HepG2 (cell line): Measurements from ENCODE around the gene STRN4. TPM values are rescaled to one million over a fixed set of nuclear protein-coding genes. Genes with fewer than 3 reads are reported as not detected.

Experiments
- HMGXB3 ChIP-seq: sonication (generic); formaldehyde crosslinking; IDR thresholded peaks from 2 replicates; pipeline ENCODE4 v1.4.0; 2020; ENCODE audit warnings: missing genetic modification reagents, borderline replicate concordance
- HOXA5 ChIP-seq: sonication (generic); formaldehyde crosslinking; IDR thresholded peaks from 2 replicates; pipeline ENCODE4 v1.4.0; 2020; ENCODE audit warnings: missing genetic modification reagents
- MYNN ChIP-seq: sonication (generic); formaldehyde crosslinking; IDR thresholded peaks from 2 replicates; pipeline ENCODE4 v1.4.0; 2020; ENCODE audit warnings: mild to moderate bottlenecking, low read depth, missing genetic modification reagents
- RFXANK ChIP-seq: IDR thresholded peaks from 2 replicates; pipeline ENCODE4 v1.6.1; 2016
- TCF7 ChIP-seq: sonication (generic); IDR thresholded peaks from 2 replicates; pipeline ENCODE4 v1.6.1; 2016; ENCODE audit warnings: antibody characterized with exemption, low read depth
- TFDP1 ChIP-seq: IDR thresholded peaks from 2 replicates; pipeline ENCODE4 v1.6.1; 2016; ENCODE audit warnings: missing compliant biosample characterization, missing genetic modification reagents, borderline replicate concordance
- TGIF2 ChIP-seq: IDR thresholded peaks from 2 replicates; pipeline ENCODE4 v1.6.1; 2016; ENCODE audit warnings: control low read depth, missing compliant biosample characterization
- TIGD3 ChIP-seq: sonication (generic); formaldehyde crosslinking; IDR thresholded peaks from 2 replicates; pipeline ENCODE4 v1.5.1; 2020; ENCODE audit warnings: mild to moderate bottlenecking, missing genetic modification reagents, borderline replicate concordance
- USF2 ChIP-seq, 2 experiments: sonication (generic) in 1 of 2; formaldehyde crosslinking in 1 of 2; IDR thresholded peaks; 2 replicates each; pipeline versions ENCODE4 v1.5.1 to v1.6.1; 2011 to 2020; ENCODE audit warnings: borderline replicate concordance in 1 of 2, low read depth in 1 of 2, low read length in 1 of 2, mild to moderate bottlenecking in 1 of 2, missing genetic modification reagents in 1 of 2, moderate library complexity in 1 of 2
- ZNF496 ChIP-seq: sonication (generic); formaldehyde crosslinking; IDR thresholded peaks from 2 replicates; pipeline ENCODE4 v1.8.1; 2023; ENCODE audit warnings: mild to moderate bottlenecking, moderate library complexity, missing genetic modification reagents; ENCODE audit not compliant: insufficient replicate concordance
- ZNF501 ChIP-seq: sonication (generic); formaldehyde crosslinking; IDR thresholded peaks from 2 replicates; pipeline ENCODE4 v1.5.1; 2020; ENCODE audit warnings: mild to moderate bottlenecking, moderate library complexity, missing genetic modification reagents
- ZNF549 ChIP-seq: sonication (generic); formaldehyde crosslinking; IDR thresholded peaks from 2 replicates; pipeline ENCODE4 v1.5.0; 2020; ENCODE audit warnings: missing genetic modification reagents
- ZNF607 ChIP-seq: sonication (generic); formaldehyde crosslinking; IDR thresholded peaks from 2 replicates; pipeline ENCODE4 v1.5.1; 2020; ENCODE audit warnings: missing genetic modification reagents, mild to moderate bottlenecking, borderline replicate concordance
- ZNF691 ChIP-seq: sonication (generic); formaldehyde crosslinking; IDR thresholded peaks from 2 replicates; pipeline ENCODE4 v1.4.0; 2020; ENCODE audit warnings: missing genetic modification reagents, low read depth, mild to moderate bottlenecking, borderline replicate concordance
- ZNF740 ChIP-seq: sonication (generic); formaldehyde crosslinking; IDR thresholded peaks from 2 replicates; pipeline ENCODE4 v1.4.0; 2020; ENCODE audit warnings: missing genetic modification reagents
- ZNF83 ChIP-seq: sonication (generic); formaldehyde crosslinking; IDR thresholded peaks from 2 replicates; pipeline ENCODE4 v1.4.0; 2020; ENCODE audit warnings: missing genetic modification reagents, mild to moderate bottlenecking, borderline replicate concordance
- ZNF850 ChIP-seq: sonication (generic); formaldehyde crosslinking; conservative IDR thresholded peaks from 2 replicates; pipeline ENCODE4 v1.9.0; 2021; ENCODE audit warnings: mild to moderate bottlenecking, missing genetic modification reagents
- polyA plus RNA-seq, 8 experiments: library from polyadenylated mRNA; depleted of rRNA in 3 of 8; stranded (reverse) in 7 of 8; unstranded in 1 of 8; fragments of >200 nt; fragmentation: Illumina TruSeq in 4 of 8; extraction: Trizol in 4 of 8; gene quantifications; 2 replicates each; pipeline versions ENCODE4 v1.2.1 to v1.2.3, GENCODE V29; 2011 to 2016; ENCODE audit warnings: low read depth in 4 of 8, missing spikeins in 1 of 8, mixed read lengths in 1 of 8; ENCODE audit not compliant: insufficient read depth in 1 of 8
- total RNA-seq, 5 experiments: library from RNA; depleted of rRNA; stranded (reverse); fragments of >200 nt; fragmentation: Illumina TruSeq; extraction: Trizol; gene quantifications; 2 replicates each; pipeline ENCODE4 v1.2.3, GENCODE V29; 2016; ENCODE audit warnings: low read depth in 1 of 5

The STRN4 gene
- total and polyA plus RNA-seq, 2 of the 13 experiments (the other 11 are each of a cell fraction or from before 2014, with no cell fraction given): 43.1 to 57.3 TPM

- TF ChIP-seq HMGXB3 (CRISPR knock-in tag) (peak; percentile 79; the same call in 1 of the 2 replicates), TCF7 (no peak), TIGD3 (CRISPR knock-in tag) (no peak), MYNN (CRISPR knock-in tag) (no peak), HOXA5 (peak; percentile 76; the same call in 1 of the 2 replicates), ZNF607 (CRISPR knock-in tag) (no peak), USF2 (IDR thresholded peaks at IDR 0.05; ENCODE audit: low read depth, low read length) (no peak), USF2 (CRISPR knock-in tag; IDR thresholded peaks at IDR 0.05; ENCODE audit: borderline replicate concordance) (no peak), ZNF740 (0 out of 2 replicates have a peak, but pooled peaks have one; percentile 35), RFXANK (CRISPR knock-in tag) (no peak), ZNF496 (no peak), ZNF549 (CRISPR knock-in tag) (no peak), ZNF501 (CRISPR knock-in tag) (no peak; the same call in 1 of the 2 replicates), ZNF850 (CRISPR knock-in tag) (0 out of 2 replicates have a peak, but pooled peaks have one; percentile 51), ZNF83 (no peak), ZNF691 (CRISPR knock-in tag) (no peak; the same call in 1 of the 2 replicates), TGIF2 (CRISPR knock-in tag) (peak; percentile 74; the same call in 1 of the 2 replicates), TFDP1 (CRISPR knock-in tag) (peak; percentile 90)
These were observed 42.2 kb upstream of the STRN4 start, which contains the start of gene SLC1A5 (continued) for GRCh38 chr19:46788262-46788967.
